RPMI8226 (cell line): ENCODE data around the gene PDZD7.

Source experiments
- DNase-seq: peaks from one replicate; pipeline ENCODE4 v3.0.0-alpha.2; 2015

The PDZD7 gene

GRCh38 chr10:100962351-100963080 lies 68.4 kb downstream of the PDZD7 start:
- DNase-seq, result no peak

- no peak for DNase-seq
These were observed 70.7 kb downstream of the PDZD7 start for GRCh38 chr10:100960251-100960650.
